GOT3 (cell line): ENCODE results near the gene RAB9B.

Experiments used
- DNase-seq: peaks from one replicate; lab custom pipeline; 2025; ENCODE audit warnings: mixed read lengths; lab: John Stamatoyannopoulos, UW

The RAB9B gene

GRCh38 chrX:103811858-103812257, 20.2 kb downstream of the RAB9B start:
- DNase-seq = no peak

GRCh38 chrX:103806862-103807474, 25.1 kb downstream of the RAB9B start:
- DNase-seq = no peak

- no peak for DNase-seq
Observed at GRCh38 chrX:103805860-103806259, 26.2 kb downstream of the RAB9B start.

- DNase-seq = no peak
Observed at GRCh38 chrX:103800318-103800717, 31.7 kb downstream of the RAB9B start.

GRCh38 chrX:103797691-103798090, 34.4 kb downstream of the RAB9B start:
- DNase-seq = no peak

GRCh38 chrX:103794119-103794518, 37.9 kb downstream of the RAB9B start:
- no peak for DNase-seq

- DNase-seq = no peak
Observed at GRCh38 chrX:103793545-103793940, 38.5 kb downstream of the RAB9B start.

- no peak for DNase-seq
Observed at GRCh38 chrX:103792916-103793544, 39.0 kb downstream of the RAB9B start.

- DNase-seq = no peak
Observed at GRCh38 chrX:103791826-103792485, 40.1 kb downstream of the RAB9B start.

- no peak for DNase-seq
Observed at GRCh38 chrX:103791228-103791627, 40.8 kb downstream of the RAB9B start.

- DNase-seq = no peak
Observed at GRCh38 chrX:103789004-103789403, 43.1 kb downstream of the RAB9B start.

GRCh38 chrX:103783971-103784370, 48.1 kb downstream of the RAB9B start:
- DNase-seq = no peak

GRCh38 chrX:103783196-103783595, 48.9 kb downstream of the RAB9B start:
- DNase-seq = no peak

GRCh38 chrX:103782640-103783039, 49.4 kb downstream of the RAB9B start:
- DNase-seq = no peak

GRCh38 chrX:103781706-103782105, 50.4 kb downstream of the RAB9B start:
- DNase-seq = no peak

- DNase-seq = no peak
Observed at GRCh38 chrX:103781062-103781402, 51.0 kb downstream of the RAB9B start.

GRCh38 chrX:103780336-103781061, 51.6 kb downstream of the RAB9B start:
- DNase-seq = no peak

GRCh38 chrX:103779141-103779789, 52.8 kb downstream of the RAB9B start:
- no peak for DNase-seq

GRCh38 chrX:103776546-103776945, 55.5 kb downstream of the RAB9B start, which contains the start of gene PLP1:
Gene PLP1 (plus strand): TSS chrX:103776840. CDS start chrX:103776996, 156 bp downstream.
- DNase-seq = no peak

- DNase-seq = no peak
Observed at GRCh38 chrX:103774070-103774642, 57.9 kb downstream of the RAB9B start.

GRCh38 chrX:103773445-103773844, 58.6 kb downstream of the RAB9B start:
- no peak for DNase-seq
